Embryonic facial prominence (tissue), 1 donor: ENCODE results near the gene DSP.

Experiments used
- DNase-seq: peaks from one replicate; pipeline ENCODE4 v3.0.0-alpha.2; 2016; ENCODE audit errors: extremely low spot score

Gene DSP

GRCh38 chr6:7534192-7534591, 7.3 kb upstream of the DSP start:
- DNase-seq: no peak

GRCh38 chr6:7535498-7535897, 6.0 kb upstream of the DSP start:
- no peak for DNase-seq

- no peak for DNase-seq
Observed at GRCh38 chr6:7537565-7538174, 3.8 kb upstream of the DSP start.

GRCh38 chr6:7538484-7538883, 3.0 kb upstream of the DSP start:
- no peak for DNase-seq

- DNase-seq: no peak
Observed at GRCh38 chr6:7540595-7540994, 876 bp upstream of the DSP start.

GRCh38 chr6:7542065-7542873, 798 bp downstream of the DSP start:
- no peak for DNase-seq

GRCh38 chr6:7542874-7543624, 1.6 kb downstream of the DSP start:
- DNase-seq: no peak

GRCh38 chr6:7543789-7544424, 2.4 kb downstream of the DSP start:
- no peak for DNase-seq

GRCh38 chr6:7544597-7544996, 3.1 kb downstream of the DSP start:
- DNase-seq: no peak

- DNase-seq: no peak
Observed at GRCh38 chr6:7545316-7546019, 4.0 kb downstream of the DSP start.

GRCh38 chr6:7546020-7546369, 4.5 kb downstream of the DSP start:
- DNase-seq: no peak

- DNase-seq: no peak
Observed at GRCh38 chr6:7546383-7546782, 4.9 kb downstream of the DSP start.

GRCh38 chr6:7546896-7547295, 5.4 kb downstream of the DSP start:
- no peak for DNase-seq

GRCh38 chr6:7547315-7547714, 5.8 kb downstream of the DSP start:
- no peak for DNase-seq

GRCh38 chr6:7550433-7550801, 8.9 kb downstream of the DSP start:
- DNase-seq: no peak

- no peak for DNase-seq
Observed at GRCh38 chr6:7554533-7555275, 13.2 kb downstream of the DSP start.

GRCh38 chr6:7555671-7556070, 14.2 kb downstream of the DSP start:
- no peak for DNase-seq

- DNase-seq: no peak
Observed at GRCh38 chr6:7556394-7557106, 15.1 kb downstream of the DSP start.

- DNase-seq: no peak
Observed at GRCh38 chr6:7557652-7558051, 16.2 kb downstream of the DSP start.

- DNase-seq: no peak
Observed at GRCh38 chr6:7558781-7559180, 17.3 kb downstream of the DSP start.

- no peak for DNase-seq
Observed at GRCh38 chr6:7559196-7559595, 17.7 kb downstream of the DSP start.
